ENCODE measurements around the gene TTC32. TPM values are rescaled to one million over a fixed set of nuclear protein-coding genes. Genes with fewer than 3 reads are reported as not detected.

Gene TTC32
- total RNA-seq, 1 donor from 2014 or later: 20.3 TPM

GRCh38 chr2:19854596-19855541 lies 46.9 kb downstream of the TTC32 start:
- intact Hi-C loops (cut with micrococcal nuclease): no loop called here

- intact Hi-C loops (cut with micrococcal nuclease): no loop called here
These were observed 50.6 kb downstream of the TTC32 start for GRCh38 chr2:19851116-19851695.

- intact Hi-C loops (cut with micrococcal nuclease): no loop called here
These were observed 51.4 kb downstream of the TTC32 start for GRCh38 chr2:19850056-19851050.

GRCh38 chr2:19848952-19849351 lies 52.8 kb downstream of the TTC32 start:
- intact Hi-C loops (cut with micrococcal nuclease): no loop called here

GRCh38 chr2:19848029-19848750 lies 53.6 kb downstream of the TTC32 start:
- intact Hi-C loops (cut with micrococcal nuclease): no loop called here

- intact Hi-C loops (cut with micrococcal nuclease): no loop called here
These were observed 54.3 kb downstream of the TTC32 start for GRCh38 chr2:19847486-19847885.

Other genes starting within 250 kb of the TTC32 start
- 3.6 TPM in 2 replicates for gene WDR35, start 88.1 kb upstream of the TTC32 start, total RNA-seq
- not detected in 2 replicates for gene MATN3, start 110.7 kb upstream of the TTC32 start, total RNA-seq
- 29.3 and 29.5 TPM in 2 replicates for gene LAPTM4A, start 149.6 kb upstream of the TTC32 start, total RNA-seq